Prostate gland (tissue), 2 donors: ENCODE results near the gene LRRC18.

Experiments used
- POLR2A ChIP-seq: fragments of 450-650 bp; IDR thresholded peaks from one replicate; pipeline ENCODE4 v1.6.1; 2016; ENCODE audit warnings: antibody characterized with exemption, mild to moderate bottlenecking
- POLR2AphosphoS5 ChIP-seq: sonication (generic); formaldehyde crosslinking; IDR thresholded peaks from one replicate; pipeline ENCODE4 v1.6.1; 2017; ENCODE audit warnings: antibody characterized with exemption
- TF ChIP-seq, protein P1 (sequence below), 4 experiments: fragments of 200-600 bp in 2 of 4; fragments of 450-650 bp in 2 of 4; sonication (generic) in 2 of 4; IDR thresholded peaks; 1 replicate in 3 of 4; 2 replicates in 1 of 4; pipeline ENCODE4 v1.5.1; 2016 to 2019; ENCODE audit warnings: antibody characterized with exemption in 4 of 4, mild to moderate bottlenecking in 2 of 4, moderate library complexity in 2 of 4

DNA sequence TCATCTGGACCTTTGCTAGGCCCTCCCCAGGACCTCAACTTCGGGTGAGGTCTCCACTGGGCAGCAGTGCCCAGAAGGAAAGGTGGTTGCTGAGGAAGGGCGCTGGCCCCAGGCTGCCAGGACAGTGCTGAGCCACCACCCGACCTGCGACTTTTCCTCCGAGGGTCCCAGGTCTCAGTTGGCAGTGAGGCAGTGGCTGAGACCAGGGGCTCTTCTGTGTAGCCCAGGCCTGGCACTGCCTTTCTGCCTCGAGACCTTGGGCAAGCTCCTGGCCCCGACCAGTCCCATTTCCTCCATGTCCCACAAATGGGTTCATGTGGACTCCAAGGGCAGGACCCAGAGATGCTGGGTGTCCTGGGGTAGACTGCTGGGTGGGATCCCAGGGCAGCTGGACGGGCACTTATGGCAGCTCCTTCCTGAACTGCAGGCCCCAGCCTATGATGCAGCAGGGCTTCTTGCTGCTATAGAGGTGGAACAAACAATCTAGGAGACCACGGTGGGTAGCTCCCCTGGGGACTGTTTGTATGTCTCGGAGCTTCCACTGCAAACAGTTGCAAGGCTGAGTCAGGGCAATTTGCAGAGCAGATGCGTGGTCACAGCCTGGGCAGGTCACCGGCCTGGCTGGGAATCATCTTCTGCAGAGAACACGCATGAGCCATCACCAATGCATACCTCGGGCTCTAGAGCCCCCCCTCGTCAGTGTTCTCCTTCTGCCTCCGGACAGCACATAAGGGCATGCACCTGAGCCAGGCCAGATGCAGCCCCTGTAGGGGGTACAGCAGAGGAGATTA lies 17.9 kb upstream of the LRRC18 start:
- TF ChIP-seq, protein P1, sequence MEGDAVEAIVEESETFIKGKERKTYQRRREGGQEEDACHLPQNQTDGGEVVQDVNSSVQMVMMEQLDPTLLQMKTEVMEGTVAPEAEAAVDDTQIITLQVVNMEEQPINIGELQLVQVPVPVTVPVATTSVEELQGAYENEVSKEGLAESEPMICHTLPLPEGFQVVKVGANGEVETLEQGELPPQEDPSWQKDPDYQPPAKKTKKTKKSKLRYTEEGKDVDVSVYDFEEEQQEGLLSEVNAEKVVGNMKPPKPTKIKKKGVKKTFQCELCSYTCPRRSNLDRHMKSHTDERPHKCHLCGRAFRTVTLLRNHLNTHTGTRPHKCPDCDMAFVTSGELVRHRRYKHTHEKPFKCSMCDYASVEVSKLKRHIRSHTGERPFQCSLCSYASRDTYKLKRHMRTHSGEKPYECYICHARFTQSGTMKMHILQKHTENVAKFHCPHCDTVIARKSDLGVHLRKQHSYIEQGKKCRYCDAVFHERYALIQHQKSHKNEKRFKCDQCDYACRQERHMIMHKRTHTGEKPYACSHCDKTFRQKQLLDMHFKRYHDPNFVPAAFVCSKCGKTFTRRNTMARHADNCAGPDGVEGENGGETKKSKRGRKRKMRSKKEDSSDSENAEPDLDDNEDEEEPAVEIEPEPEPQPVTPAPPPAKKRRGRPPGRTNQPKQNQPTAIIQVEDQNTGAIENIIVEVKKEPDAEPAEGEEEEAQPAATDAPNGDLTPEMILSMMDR (IDR thresholded peaks at IDR 0.05), result no peak
- TF ChIP-seq POLR2A, result no peak
- no peak for TF ChIP-seq POLR2AphosphoS5
